Activated gamma-delta T cell (primary cell): ENCODE data around the gene ARSB.

Experiments
- DNase-seq: peaks from one replicate; lab custom pipeline; 2025; lab: John Stamatoyannopoulos, UW

ARSB gene

DNA sequence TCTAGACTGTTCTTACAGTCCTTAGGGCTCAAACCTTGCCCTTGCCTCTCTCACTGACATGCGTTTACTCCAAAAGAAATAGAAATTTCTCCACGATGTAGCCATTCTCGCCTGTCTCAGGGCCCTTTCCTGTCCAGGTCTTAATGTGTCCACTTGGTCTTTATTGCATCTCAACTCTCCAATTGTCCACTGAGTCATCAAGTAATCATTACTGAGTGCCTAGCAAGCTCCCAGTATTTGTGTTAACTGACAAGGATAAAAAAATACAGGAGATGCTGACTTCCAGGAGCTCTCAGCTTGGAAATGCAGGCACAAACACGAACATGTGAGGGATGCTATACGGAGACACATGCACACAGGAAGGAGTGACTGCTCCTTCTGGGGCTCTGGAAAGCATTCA is 147.3 kb downstream of the ARSB start:
- no peak for DNase-seq

GRCh38 chr5:78835176-78835575 is 149.9 kb downstream of the ARSB start:
- no peak for DNase-seq

DNA sequence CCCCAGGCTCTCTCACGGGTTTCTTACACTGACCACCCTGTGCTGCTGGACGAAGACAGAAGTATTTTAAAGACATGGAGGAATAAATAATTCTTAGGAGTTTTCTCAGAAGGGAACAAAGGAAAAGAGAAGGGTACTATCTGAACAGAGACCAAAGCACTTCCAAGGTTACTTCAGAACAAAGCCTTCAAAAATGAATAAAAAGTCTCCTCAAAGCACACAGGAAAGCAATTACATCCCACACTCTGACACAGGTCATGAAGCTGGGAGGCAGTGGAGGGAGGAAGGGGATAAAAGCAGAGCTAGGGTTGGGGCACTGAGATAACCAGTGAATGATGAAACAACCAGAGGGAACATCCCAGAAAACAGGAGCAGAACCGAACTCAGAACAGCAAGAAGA is 151.8 kb downstream of the ARSB start:
- no peak for DNase-seq

- no peak for DNase-seq
Observed at GRCh38 chr5:78830528-78831046, 154.5 kb downstream of the ARSB start.

DNA sequence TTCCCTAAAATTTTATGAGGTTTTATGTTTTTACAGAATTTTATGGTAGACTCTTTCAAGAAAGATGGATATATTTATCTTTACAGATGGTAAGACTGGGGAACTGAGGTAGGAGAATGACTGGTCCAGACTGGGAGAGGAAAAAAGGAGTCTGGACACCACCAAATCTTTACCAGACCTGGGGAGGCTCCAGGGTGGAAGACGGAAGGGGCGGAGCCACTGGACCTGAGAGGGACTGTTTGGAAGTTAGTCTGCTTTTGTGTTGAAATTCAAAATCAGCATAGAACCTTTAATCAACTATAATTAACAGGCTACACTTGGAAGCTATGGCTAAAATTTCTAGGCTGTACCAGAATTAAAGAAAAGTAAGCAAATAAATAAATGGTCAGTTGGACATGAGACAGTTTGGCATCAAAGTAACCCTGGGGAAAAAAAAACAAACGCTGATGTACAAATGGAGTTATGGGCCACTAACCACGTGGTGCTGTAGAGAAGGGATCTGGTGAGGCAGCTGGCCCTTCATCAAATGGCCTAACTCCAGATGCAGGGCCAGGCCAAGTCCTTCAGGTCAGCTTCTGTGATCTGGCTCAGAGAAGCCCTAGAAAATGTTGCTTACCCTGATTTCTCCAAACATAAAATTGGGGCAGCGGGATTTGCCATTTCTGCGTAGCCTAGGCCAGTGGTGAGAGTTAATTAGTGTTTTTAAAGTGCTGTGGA is 155.1 kb downstream of the ARSB start:
- DNase-seq = no peak

GRCh38 chr5:78827725-78828124 is 157.4 kb downstream of the ARSB start:
- DNase-seq = no peak

DNA sequence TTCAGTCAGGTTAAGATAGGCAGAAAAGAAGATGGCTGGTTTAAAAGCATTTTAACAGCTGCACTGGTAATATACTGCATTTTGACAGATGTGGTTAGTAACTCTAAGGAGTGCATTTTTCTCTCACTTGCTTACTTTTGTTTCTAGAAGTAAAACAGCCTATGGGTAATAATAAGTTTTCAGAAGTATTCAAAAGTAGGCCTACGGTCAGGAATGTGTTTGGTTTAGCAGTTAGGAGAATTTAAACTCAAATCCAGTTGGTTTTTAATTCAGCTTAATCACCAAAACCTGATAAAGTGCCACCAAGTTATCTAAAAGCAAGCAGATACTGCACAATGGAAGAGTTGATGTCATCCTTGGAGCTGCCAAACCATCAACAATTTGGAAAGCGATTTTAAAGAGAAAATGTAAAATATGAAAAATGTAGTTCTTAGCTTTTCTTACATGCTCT is 160.3 kb downstream of the ARSB start:
- DNase-seq = no peak

DNA sequence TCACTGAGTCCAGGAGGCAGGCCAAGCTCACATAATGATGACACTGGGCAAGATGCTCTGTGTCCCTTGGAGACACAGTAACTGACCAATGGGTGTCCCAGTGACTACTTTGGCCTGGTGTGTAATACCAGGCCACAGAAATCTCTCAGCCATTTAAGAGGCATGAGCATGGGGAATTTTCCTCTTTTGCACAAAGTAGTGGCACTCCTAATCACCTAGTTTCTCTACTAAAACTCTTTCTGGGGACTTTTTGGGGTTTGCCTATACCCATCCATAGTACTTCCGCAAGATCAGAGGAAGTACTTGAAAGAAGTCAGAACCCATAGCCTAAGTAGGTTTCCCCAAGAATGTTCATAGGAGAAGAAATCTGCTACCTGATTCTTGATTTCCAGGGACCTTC is 161.9 kb downstream of the ARSB start:
- DNase-seq = no peak

DNA sequence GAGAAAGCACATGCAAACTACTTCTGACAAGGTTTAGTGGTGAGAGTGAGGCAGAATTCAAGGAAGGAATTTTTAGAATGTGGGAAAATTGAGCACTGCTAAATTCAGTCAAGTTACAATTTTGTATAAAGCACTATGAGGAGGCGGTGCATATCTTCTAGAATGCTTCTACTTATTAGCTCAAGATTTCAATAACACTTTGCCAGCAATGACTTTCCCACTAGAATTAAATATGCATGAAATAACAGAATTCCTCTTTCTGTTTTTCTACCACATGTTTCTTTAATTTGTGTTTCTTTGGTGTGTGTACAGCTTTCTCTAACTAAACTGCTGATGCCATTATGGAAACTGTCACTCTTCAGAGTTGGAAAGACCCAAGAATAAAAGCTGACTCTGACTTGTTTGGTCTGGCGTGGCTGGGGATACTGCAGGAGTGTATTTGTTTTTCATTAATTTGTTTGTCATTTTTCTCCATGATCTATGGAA is 163.5 kb downstream of the ARSB start:
- no peak for DNase-seq

- DNase-seq = no peak
Observed at GRCh38 chr5:78819707-78820106, 165.4 kb downstream of the ARSB start.

DNA sequence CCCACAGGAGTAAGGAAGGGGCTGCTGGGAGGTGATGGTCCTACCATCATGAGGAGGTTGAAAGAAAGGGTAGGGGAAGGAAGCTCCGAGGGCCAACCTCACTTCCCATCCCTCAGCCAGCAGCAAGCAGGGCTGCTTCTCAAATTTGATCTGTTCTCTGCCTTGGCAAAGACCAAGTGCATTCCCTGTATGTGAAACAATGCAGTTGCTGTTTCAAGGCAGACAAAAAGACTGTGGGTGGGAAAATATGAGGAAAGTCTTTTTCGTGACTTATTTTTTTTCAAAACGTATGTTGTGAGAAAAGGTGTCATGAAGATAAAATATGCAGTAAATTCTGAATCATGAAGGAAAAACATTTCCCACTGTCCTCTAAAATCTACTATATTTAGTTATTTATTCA is 165.9 kb downstream of the ARSB start:
- no peak for DNase-seq

DNA sequence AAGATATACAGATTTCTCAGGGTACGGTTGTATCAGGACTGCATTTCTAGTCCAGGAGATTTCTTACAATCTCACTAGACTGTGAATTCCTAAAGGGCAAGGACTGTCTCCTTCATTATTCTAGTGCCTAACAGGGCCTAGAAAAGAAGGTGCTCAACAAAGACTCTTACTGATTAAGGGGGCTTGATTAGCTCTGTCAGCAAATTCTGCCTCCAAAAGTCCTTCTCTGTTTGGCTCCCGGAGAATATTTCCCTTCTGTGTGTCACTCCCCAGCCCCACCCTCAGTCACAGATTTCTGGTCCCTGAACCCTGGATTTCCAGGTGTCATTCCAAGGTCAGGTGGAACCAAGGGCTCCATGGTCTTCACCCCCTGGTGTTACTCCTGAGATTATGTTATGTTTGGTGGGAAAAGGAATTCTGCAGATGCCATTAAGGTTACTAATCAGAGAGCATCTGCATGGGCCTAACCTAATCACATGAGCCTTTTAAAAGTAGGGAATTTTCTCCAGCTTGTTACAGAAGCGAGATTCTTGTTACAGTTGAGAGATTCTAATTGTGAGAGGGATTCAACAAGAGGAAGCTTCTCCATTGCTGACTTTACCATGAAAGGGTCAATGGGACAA is 168.9 kb downstream of the ARSB start:
- DNase-seq = no peak

GRCh38 chr5:78813906-78814530 is 171.1 kb downstream of the ARSB start:
- DNase-seq = no peak

GRCh38 chr5:78813286-78813685 is 171.8 kb downstream of the ARSB start:
- DNase-seq = no peak

DNA sequence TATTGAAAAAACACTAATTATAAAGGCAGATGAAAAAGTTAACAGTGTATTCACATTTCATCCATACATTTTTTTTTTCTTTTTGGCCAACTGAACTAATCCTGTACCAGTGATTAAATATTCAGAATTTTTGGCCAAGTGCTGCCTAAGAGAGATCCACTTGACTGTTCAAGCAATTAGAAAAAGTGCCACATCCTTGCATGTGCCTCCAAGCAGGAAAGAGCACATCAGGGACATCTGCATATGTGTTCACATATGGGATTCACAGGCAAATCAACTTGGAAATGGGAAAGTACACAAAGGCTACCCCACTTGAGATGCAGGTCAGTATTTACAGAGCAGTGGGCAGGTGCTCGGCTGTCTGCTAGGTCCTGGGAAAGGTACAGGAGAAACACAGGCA is 173.2 kb downstream of the ARSB start:
- DNase-seq = no peak

GRCh38 chr5:78811121-78811817 is 173.8 kb downstream of the ARSB start:
- no peak for DNase-seq

- no peak for DNase-seq
Observed at GRCh38 chr5:78810098-78810920, 174.8 kb downstream of the ARSB start.

DNA sequence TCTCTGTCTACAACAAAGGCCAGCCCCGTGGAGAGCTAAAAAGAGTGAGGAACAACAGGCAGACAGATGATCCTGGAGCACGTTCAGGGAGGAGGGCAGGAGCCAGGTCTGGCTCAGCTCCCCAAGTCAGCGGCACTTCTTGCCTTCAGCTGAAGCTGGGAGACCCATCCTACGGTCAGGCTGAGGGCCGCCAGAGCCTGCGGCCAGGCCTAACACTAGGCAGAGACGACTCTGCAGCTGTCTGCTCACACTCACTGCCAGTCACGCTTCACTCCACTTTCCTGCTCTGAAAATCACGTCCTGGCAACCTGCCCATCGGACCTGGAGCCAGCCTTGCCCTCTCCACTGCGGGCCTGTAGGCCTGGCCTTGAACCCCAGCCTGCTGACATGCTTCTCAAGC is 175.7 kb downstream of the ARSB start:
- DNase-seq = no peak

- DNase-seq = no peak
Observed at GRCh38 chr5:78808818-78809217, 176.3 kb downstream of the ARSB start.

- DNase-seq = no peak
Observed at GRCh38 chr5:78808380-78808779, 176.7 kb downstream of the ARSB start.

GRCh38 chr5:78806544-78806943 is 178.6 kb downstream of the ARSB start:
- no peak for DNase-seq
